Activated B cell treated with CpG ODN at 0.5 μM for 24 hours (primary cell): Measurements from ENCODE around the gene DDRGK1. TPM values are rescaled to one million over a fixed set of nuclear protein-coding genes. Genes with fewer than 3 reads are reported as not detected.

Experiments used
- ATAC-seq: fragments of 200-7000 bp; cut with Tn5 transposase; one replicate; pipeline ENCODE4 v1.10.0; 2021; ENCODE audit warnings: low read depth, mild to moderate bottlenecking, moderate library complexity
- CTCF ChIA-PET: fragments of 350-600 bp; sonication (Branson Sonifier 250); formaldehyde crosslinking; loops from one replicate; lab custom pipeline; 2021; ENCODE audit warnings: antibody characterized with exemption; lab: Charles Lee
- POLR2A ChIA-PET: fragments of 350-600 bp; sonication (Branson Sonifier 250); formaldehyde crosslinking; loops from one replicate; lab custom pipeline; 2021; ENCODE audit warnings: antibody characterized with exemption; lab: Charles Lee
- DNase-seq: peaks from one replicate; pipeline ENCODE4 v3.0.0; 2022
- H3K27ac Mint-ChIP-seq: one replicate; pipeline ENCODE4 v1.8.0; 2020; ENCODE audit warnings: mixed read lengths
- H3K27me3 Mint-ChIP-seq: one replicate; pipeline ENCODE4 v1.8.0; 2021; ENCODE audit warnings: mixed read lengths
- H3K36me3 Mint-ChIP-seq: one replicate; pipeline ENCODE4 v1.8.0; 2021; ENCODE audit warnings: low read depth, mixed read lengths
- H3K4me1 Mint-ChIP-seq: one replicate; pipeline ENCODE4 v1.8.0; 2021; ENCODE audit warnings: mixed read lengths
- H3K4me3 Mint-ChIP-seq: one replicate; pipeline ENCODE4 v1.8.0; 2020; ENCODE audit warnings: mild to moderate bottlenecking, mixed read lengths
- H3K9me3 Mint-ChIP-seq: one replicate; pipeline ENCODE4 v1.8.0; 2020; ENCODE audit warnings: mixed read lengths
- intact Hi-C: fragments of 100-400 bp; cut with micrococcal nuclease; formaldehyde crosslinking; loops from one replicate; pipeline ENCODE4 v1.15.1; 2024
- total RNA-seq: library from RNA; stranded (reverse); gene quantifications from 2 replicates; pipeline ENCODE4 v1.2.3, GENCODE V29; 2022
- TF ChIP-seq, protein P1 (sequence below): fragments of 200-600 bp; IDR thresholded peaks from one replicate; pipeline ENCODE4 v1.8.0; 2022; ENCODE audit warnings: antibody characterized with exemption, mild to moderate bottlenecking

Gene DDRGK1
- total RNA-seq, 1 donor from 2014 or later, result 46.1 TPM

DNA sequence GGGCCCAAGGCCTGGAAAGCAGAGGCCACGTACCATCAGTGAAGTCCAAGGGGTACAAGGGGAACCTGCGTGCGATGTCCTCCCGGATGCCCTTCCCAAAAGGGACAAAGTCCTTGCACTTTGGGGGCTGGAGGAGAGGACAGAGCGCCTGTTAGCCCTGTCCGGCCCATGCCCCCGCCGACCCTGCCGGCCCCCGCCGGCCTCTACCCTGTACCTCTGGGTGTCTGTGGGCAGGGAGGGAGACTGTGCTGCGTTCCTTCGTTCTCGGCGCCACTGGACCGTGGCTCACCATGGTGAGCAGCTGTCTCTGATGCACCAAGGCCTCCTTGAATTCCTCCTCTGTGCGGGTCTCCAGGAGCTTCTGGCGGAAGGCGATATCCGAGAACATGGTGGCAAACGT, 26.6 kb upstream of the DDRGK1 start:
- POLR2A ChIA-PET, result no interaction called here
- H3K36me3 Mint-ChIP-seq, result peaks cover 3% of the 10 kb centered on the region
- H3K27me3 Mint-ChIP-seq, result peaks cover 6% of the 10 kb centered on the region
- H3K27ac Mint-ChIP-seq, result no peak overlapping the region
- CTCF ChIA-PET, result no interaction called here
- intact Hi-C loops, result no loop called here
- H3K4me3 Mint-ChIP-seq, result no peak overlapping the region
- TF ChIP-seq, protein P1, sequence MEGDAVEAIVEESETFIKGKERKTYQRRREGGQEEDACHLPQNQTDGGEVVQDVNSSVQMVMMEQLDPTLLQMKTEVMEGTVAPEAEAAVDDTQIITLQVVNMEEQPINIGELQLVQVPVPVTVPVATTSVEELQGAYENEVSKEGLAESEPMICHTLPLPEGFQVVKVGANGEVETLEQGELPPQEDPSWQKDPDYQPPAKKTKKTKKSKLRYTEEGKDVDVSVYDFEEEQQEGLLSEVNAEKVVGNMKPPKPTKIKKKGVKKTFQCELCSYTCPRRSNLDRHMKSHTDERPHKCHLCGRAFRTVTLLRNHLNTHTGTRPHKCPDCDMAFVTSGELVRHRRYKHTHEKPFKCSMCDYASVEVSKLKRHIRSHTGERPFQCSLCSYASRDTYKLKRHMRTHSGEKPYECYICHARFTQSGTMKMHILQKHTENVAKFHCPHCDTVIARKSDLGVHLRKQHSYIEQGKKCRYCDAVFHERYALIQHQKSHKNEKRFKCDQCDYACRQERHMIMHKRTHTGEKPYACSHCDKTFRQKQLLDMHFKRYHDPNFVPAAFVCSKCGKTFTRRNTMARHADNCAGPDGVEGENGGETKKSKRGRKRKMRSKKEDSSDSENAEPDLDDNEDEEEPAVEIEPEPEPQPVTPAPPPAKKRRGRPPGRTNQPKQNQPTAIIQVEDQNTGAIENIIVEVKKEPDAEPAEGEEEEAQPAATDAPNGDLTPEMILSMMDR, result no peak
- DNase-seq (no peak), ATAC-seq (no peak)
- H3K4me1 Mint-ChIP-seq, result no peaks in the 10 kb centered on the region
- no peaks in the 10 kb centered on the region for H3K9me3 Mint-ChIP-seq

DNA sequence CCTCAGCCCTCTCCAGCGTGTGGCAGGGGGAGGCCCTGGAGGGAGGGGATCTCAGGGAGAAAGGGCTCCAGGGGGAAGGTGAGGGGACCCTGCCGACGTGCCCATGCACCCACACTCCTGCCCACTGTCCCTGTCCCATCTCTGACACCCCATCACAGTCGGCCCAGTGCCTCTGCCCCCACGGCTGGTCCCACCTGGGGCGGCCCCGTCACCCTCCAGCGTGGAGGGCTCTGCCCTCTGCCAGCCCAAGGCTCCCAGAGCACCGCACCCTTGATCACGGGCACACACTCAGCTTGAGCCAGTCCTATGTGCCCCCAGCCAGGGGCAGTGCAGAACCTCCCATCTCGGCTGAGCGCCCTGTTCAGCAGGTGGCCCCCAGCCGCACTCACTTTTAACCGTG, 25.3 kb upstream of the DDRGK1 start:
- TF ChIP-seq, protein P1, result no peak
- H3K27ac Mint-ChIP-seq, result no peak overlapping the region
- no peaks in the 10 kb centered on the region for H3K9me3 Mint-ChIP-seq
- no peak for ATAC-seq
- H3K4me3 Mint-ChIP-seq, result no peak overlapping the region
- H3K4me1 Mint-ChIP-seq, result peaks cover 2% of the 10 kb centered on the region
- POLR2A ChIA-PET, result no interaction called here
- CTCF ChIA-PET, result no interaction called here
- no peaks in the 10 kb centered on the region for H3K27me3 Mint-ChIP-seq
- H3K36me3 Mint-ChIP-seq, result peaks cover 3% of the 10 kb centered on the region
- intact Hi-C loops, result no loop called here
- DNase-seq, result no peak

DNA sequence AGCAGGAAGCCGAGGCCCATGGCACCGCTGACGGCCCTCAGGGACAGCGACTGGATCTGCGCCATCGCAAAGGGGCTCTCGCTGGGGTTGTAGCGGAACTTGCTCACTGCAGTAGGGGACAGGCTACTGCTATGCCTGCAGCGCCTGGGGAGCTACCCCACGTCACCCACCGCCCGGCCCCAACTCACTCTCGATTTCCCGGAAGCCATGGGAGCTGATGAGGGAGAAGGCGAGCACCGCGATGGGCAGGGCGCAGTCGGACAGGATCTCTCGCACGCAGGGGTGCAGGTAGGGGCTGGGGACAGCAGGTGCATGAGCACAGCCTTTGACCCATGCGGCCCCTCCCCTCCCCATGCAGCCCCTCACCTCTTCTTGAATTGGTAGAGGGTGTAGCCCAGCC, 24.7 kb upstream of the DDRGK1 start:
- ATAC-seq, result no peak
- no peak overlapping the region for H3K4me3 Mint-ChIP-seq
- CTCF ChIA-PET, result no interaction called here
- DNase-seq, result no peak
- TF ChIP-seq, protein P1, result no peak
- no peaks in the 10 kb centered on the region for H3K9me3 Mint-ChIP-seq
- H3K27ac Mint-ChIP-seq, result no peak overlapping the region
- intact Hi-C loops, result no loop called here
- H3K36me3 Mint-ChIP-seq, result peaks cover 5% of the 10 kb centered on the region
- peaks cover 2% of the 10 kb centered on the region for H3K4me1 Mint-ChIP-seq
- POLR2A ChIA-PET, result no interaction called here
- no peaks in the 10 kb centered on the region for H3K27me3 Mint-ChIP-seq

DNA sequence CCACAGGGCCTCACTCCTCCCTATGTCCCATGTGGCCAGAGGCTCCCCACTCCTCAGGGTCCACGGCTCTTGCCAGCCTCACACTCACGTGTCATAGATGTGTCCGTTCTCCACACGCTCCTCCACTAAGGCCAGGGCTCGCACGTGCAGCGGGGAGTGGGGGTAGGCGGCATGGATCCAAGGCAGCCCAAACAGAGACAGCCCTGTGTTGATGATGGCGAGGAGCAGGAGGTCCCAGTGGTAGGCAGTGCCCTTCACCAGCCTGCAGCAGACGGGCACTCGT, 24.2 kb upstream of the DDRGK1 start:
- TF ChIP-seq, protein P1, result no peak
- intact Hi-C loops, result no loop called here
- Mint-ChIP-seq H3K27me3 (no peaks in the 10 kb centered on the region), H3K4me1 (peaks cover 6% of the 10 kb centered on the region), H3K4me3 (no peak overlapping the region), H3K9me3 (no peaks in the 10 kb centered on the region), H3K27ac (no peak overlapping the region), H3K36me3 (peaks cover 5% of the 10 kb centered on the region)
- ChIA-PET CTCF (no interaction called here), POLR2A (no interaction called here)
- DNase-seq (no peak), ATAC-seq (no peak)

DNA sequence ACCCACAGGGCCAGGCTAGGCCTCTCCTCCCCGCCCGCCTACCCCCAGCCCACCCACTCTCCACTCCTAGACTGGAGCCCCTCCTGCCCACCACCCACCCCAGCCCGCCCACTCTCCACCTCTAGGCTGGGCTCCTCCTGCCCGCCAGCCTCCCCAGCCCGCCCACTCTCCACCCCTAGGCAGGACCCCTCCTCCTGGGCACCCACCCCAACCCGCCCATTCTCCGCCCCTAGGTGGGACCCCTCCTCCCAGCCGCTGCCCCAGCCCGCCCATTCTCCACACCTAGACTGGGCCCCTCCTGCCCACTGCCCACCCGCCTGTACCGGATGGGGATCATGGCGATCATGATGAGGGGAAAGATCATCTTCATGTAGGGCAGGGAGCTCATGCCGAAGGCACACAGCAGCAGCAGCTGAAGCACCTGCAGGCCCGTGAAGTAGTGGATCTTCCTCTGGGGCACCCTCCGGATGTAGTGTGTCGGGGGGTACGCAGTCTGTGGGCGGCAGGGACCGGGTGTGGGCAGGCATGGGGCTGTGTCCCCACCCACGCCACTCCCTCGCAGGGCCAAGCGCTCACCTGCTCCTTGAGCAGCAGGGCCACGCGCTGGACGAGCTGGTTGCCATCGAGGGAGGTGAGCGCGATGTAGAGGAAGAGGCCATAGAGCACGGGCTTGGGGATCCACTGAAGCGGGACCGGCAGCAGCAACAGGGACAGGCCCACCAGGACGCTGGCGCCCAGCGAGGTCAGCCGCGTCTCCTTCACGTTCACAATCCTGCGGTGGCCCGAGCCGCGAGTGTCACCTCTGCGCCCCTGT, 23.7 kb upstream of the DDRGK1 start:
- H3K36me3 Mint-ChIP-seq, result peaks cover 10% of the 10 kb centered on the region
- no peak overlapping the region for H3K27ac Mint-ChIP-seq
- no peaks in the 10 kb centered on the region for H3K9me3 Mint-ChIP-seq
- H3K27me3 Mint-ChIP-seq, result no peaks in the 10 kb centered on the region
- no peak overlapping the region for H3K4me3 Mint-ChIP-seq
- H3K4me1 Mint-ChIP-seq, result peaks cover 12% of the 10 kb centered on the region
- intact Hi-C loops, result no loop called here
- ATAC-seq (no peak), DNase-seq (no peak)
- TF ChIP-seq, protein P1, result no peak
- ChIA-PET CTCF (no interaction called here), POLR2A (no interaction called here)
